ENCODE measurements around the gene NAV2.

The NAV2 gene

GRCh38 chr11:19803506-19803998, 90.9 kb downstream of the NAV2 start:
- TF ChIP-seq ZNF274 (IDR thresholded peaks at IDR 0.05; ENCODE audit: low read depth, low read length), result no peak
- no peak overlapping the region for H3K4me3 ChIP-seq (ENCODE audit: low read length)

- no peak overlapping the region for H3K4me3 ChIP-seq (ENCODE audit: low read length)
- TF ChIP-seq ZNF274 (IDR thresholded peaks at IDR 0.05; ENCODE audit: low read depth, low read length), result no peak
Measured at GRCh38 chr11:19805376-19805775, 92.7 kb downstream of the NAV2 start.

- TF ChIP-seq ZNF274 (IDR thresholded peaks at IDR 0.05; ENCODE audit: low read depth, low read length), result no peak
Measured at GRCh38 chr11:19805827-19806226, 93.2 kb downstream of the NAV2 start.

GRCh38 chr11:19806251-19806650, 93.6 kb downstream of the NAV2 start:
- TF ChIP-seq ZNF274 (IDR thresholded peaks at IDR 0.05; ENCODE audit: low read depth, low read length), result no peak
- H3K4me3 ChIP-seq (ENCODE audit: low read length), result no peak overlapping the region

More at GRCh38 chr11:19805827-19806226, 93.2 kb downstream of the NAV2 start:
- no peak overlapping the region for H3K4me3 ChIP-seq (ENCODE audit: low read length)

- H3K4me3 ChIP-seq (ENCODE audit: low read length), result no peak overlapping the region
- no peak for TF ChIP-seq ZNF274 (IDR thresholded peaks at IDR 0.05; ENCODE audit: low read depth, low read length)
Measured at GRCh38 chr11:19808076-19808911, 95.7 kb downstream of the NAV2 start.

- TF ChIP-seq ZNF274 (IDR thresholded peaks at IDR 0.05; ENCODE audit: low read depth, low read length), result no peak
- no peak overlapping the region for H3K4me3 ChIP-seq (ENCODE audit: low read length)
Measured at GRCh38 chr11:19810852-19811251, 98.2 kb downstream of the NAV2 start.

GRCh38 chr11:19811380-19811779, 98.7 kb downstream of the NAV2 start:
- TF ChIP-seq ZNF274 (IDR thresholded peaks at IDR 0.05; ENCODE audit: low read depth, low read length), result no peak
- H3K4me3 ChIP-seq (ENCODE audit: low read length), result no peak overlapping the region

- H3K4me3 ChIP-seq (ENCODE audit: low read length), result no peak overlapping the region
- TF ChIP-seq ZNF274 (IDR thresholded peaks at IDR 0.05; ENCODE audit: low read depth, low read length), result no peak
Measured at GRCh38 chr11:19812096-19812495, 99.5 kb downstream of the NAV2 start.

- H3K4me3 ChIP-seq (ENCODE audit: low read length), result no peak overlapping the region
- no peak for TF ChIP-seq ZNF274 (IDR thresholded peaks at IDR 0.05; ENCODE audit: low read depth, low read length)
Measured at GRCh38 chr11:19812710-19813109, 100.1 kb downstream of the NAV2 start.

GRCh38 chr11:19813158-19813879, 100.7 kb downstream of the NAV2 start:
- no peak for TF ChIP-seq ZNF274 (IDR thresholded peaks at IDR 0.05; ENCODE audit: low read depth, low read length)
- no peak overlapping the region for H3K4me3 ChIP-seq (ENCODE audit: low read length)

- no peak for TF ChIP-seq ZNF274 (IDR thresholded peaks at IDR 0.05; ENCODE audit: low read depth, low read length)
- H3K4me3 ChIP-seq (ENCODE audit: low read length), result no peak overlapping the region
Measured at GRCh38 chr11:19814421-19814820, 101.8 kb downstream of the NAV2 start.

GRCh38 chr11:19816040-19816439, 103.4 kb downstream of the NAV2 start:
- no peak overlapping the region for H3K4me3 ChIP-seq (ENCODE audit: low read length)
- no peak for TF ChIP-seq ZNF274 (IDR thresholded peaks at IDR 0.05; ENCODE audit: low read depth, low read length)

- no peak for TF ChIP-seq ZNF274 (IDR thresholded peaks at IDR 0.05; ENCODE audit: low read depth, low read length)
- no peak overlapping the region for H3K4me3 ChIP-seq (ENCODE audit: low read length)
Measured at GRCh38 chr11:19816817-19817216, 104.2 kb downstream of the NAV2 start.

- no peak for TF ChIP-seq ZNF274 (IDR thresholded peaks at IDR 0.05; ENCODE audit: low read depth, low read length)
- no peak overlapping the region for H3K4me3 ChIP-seq (ENCODE audit: low read length)
Measured at GRCh38 chr11:19817265-19817851, 104.7 kb downstream of the NAV2 start.
